Esophagus muscularis mucosa (tissue), 2 donors: ENCODE results near the gene DSG3.

Source experiments
- POLR2A ChIP-seq: fragments of 450-650 bp; IDR thresholded peaks from one replicate; pipeline ENCODE4 v1.6.1; 2017; ENCODE audit warnings: antibody characterized with exemption, moderate library complexity, mild to moderate bottlenecking, low read depth
- POLR2AphosphoS5 ChIP-seq, 2 donors: sonication (generic); formaldehyde crosslinking; IDR thresholded peaks; one replicate each; pipeline ENCODE4 v1.6.1; 2017; ENCODE audit warnings: antibody characterized with exemption in 2 of 2

GRCh38 chr18:31526374-31526773 is 78.8 kb downstream of the DSG3 start:
- no peak for TF ChIP-seq POLR2A
- TF ChIP-seq POLR2AphosphoS5 (IDR thresholded peaks at IDR 0.05) = no peak
